Kidney (tissue), 22 donors: ENCODE measurements around the gene SLC22A6. TPM values are rescaled to one million over a fixed set of nuclear protein-coding genes. Genes with fewer than 3 reads are reported as not detected.

Experiments used
- DNase-seq, 5 donors: peaks; one replicate each; pipeline ENCODE4 v3.0.0-alpha.2; 2013 to 2020
- FAIRE-seq: peaks from 2 replicates; lab custom pipeline; 2012; peaks lifted over from hg19 to GRCh38; lab: Jason Lieb, UNC
- H3K27ac ChIP-seq, 2 donors: one replicate each; pipeline ENCODE4 v1.7.0; 2013; ENCODE audit warnings: low read depth in 2 of 2, low read length in 2 of 2, inconsistent platforms in 1 of 2
- H3K27me3 ChIP-seq: one replicate; pipeline ENCODE4 v1.7.1; 2013; ENCODE audit warnings: low read length, inconsistent platforms; ENCODE audit not compliant: control insufficient read depth, insufficient read depth
- H3K36me3 ChIP-seq, 3 donors: one replicate each; pipeline versions ENCODE4 v1.7.0 to v1.7.1; 2013; ENCODE audit warnings: low read length in 3 of 3, control low read depth in 1 of 3, inconsistent platforms in 1 of 3; ENCODE audit not compliant: insufficient read depth in 3 of 3, control insufficient read depth in 2 of 3
- H3K4me1 ChIP-seq, 3 donors: one replicate each; pipeline versions ENCODE4 v1.7.0 to v1.7.1; 2013; ENCODE audit warnings: low read length in 3 of 3, inconsistent platforms in 1 of 3, low read depth in 1 of 3; ENCODE audit not compliant: control insufficient read depth in 2 of 3, insufficient read depth in 2 of 3
- H3K4me3 ChIP-seq, 3 donors: one replicate each; pipeline versions ENCODE4 v1.7.0 to v1.8.1; 2013; ENCODE audit warnings: low read length in 3 of 3, control low read depth in 1 of 3, inconsistent platforms in 1 of 3
- H3K9ac ChIP-seq, 3 donors: one replicate each; pipeline versions ENCODE4 v1.7.0 to v1.7.1; 2013; ENCODE audit warnings: low read length in 3 of 3, control low read depth in 1 of 3, inconsistent platforms in 1 of 3
- H3K9me3 ChIP-seq, 3 donors: one replicate each; pipeline versions ENCODE4 v1.7.0 to v1.7.1; 2013; ENCODE audit warnings: low read length in 3 of 3, control low read depth in 1 of 3, inconsistent platforms in 1 of 3; ENCODE audit not compliant: control insufficient read depth in 2 of 3, insufficient read depth in 1 of 3
- CTCF ChIP-seq: IDR thresholded peaks from 3 replicates; pipeline ENCODE4 v1.5.1; 2012; ENCODE audit warnings: mild to moderate bottlenecking, moderate library complexity, borderline replicate concordance; ENCODE audit not compliant: insufficient read depth; ENCODE audit errors: extremely low read depth
- intact Hi-C: fragments of 100-400 bp; cut with DNase I; formaldehyde crosslinking; loops from one replicate; pipeline ENCODE4 v1.11.1; 2022
- long read RNA-seq, 10 donors: library from polyadenylated mRNA in 1 of 10; unstranded in 1 of 10; transcript quantifications; one replicate each; pipeline ENCODE4 v2.0.0 and lab custom pipeline, GENCODE V29; 2021 to 2026
- polyA plus RNA-seq: library from polyadenylated mRNA; stranded (reverse); fragments of 350-450 nt; fragmentation: Illumina TruSeq; extraction: RNeasy Lipid Tissue Mini Kit (QIAGEN cat#74804); gene quantifications from one replicate; pipeline ENCODE4 v1.2.3, GENCODE V29; 2014; ENCODE audit warnings: low read depth, low replicate concordance; ENCODE audit not compliant: insufficient read depth
- total RNA-seq: library from RNA; stranded (reverse); fragmentation: NEBNext Ultra II Directional; extraction: Animal tissue kit (Norgen Biotek cat#: 25700); gene quantifications from one replicate; pipeline ENCODE4 v1.2.1, GENCODE V29; 2021
- donor health status: control.
- donor health status: control.
- donor health status: control.
- donor health status: control.
- donor health status: control.
- donor health status: DM: yes; HTN: yes; CAD: no.
- donor health status: Normal renal cell carcinoma (clear cell type).

Gene SLC22A6
- total RNA-seq (2.4 TPM), polyA plus RNA-seq (362 TPM)
- long read RNA-seq, donor 1, partial matches to known transcripts, result 0 of 3 reads
- long read RNA-seq, donor 1, other reads (novel, unspliced or antisense), result 0 of 3 reads
- long read RNA-seq, donor 2, transcript SLC22A6-201 (10 exons, 2,143 nt), result major isoform, 7 of 28 reads
- long read RNA-seq, donor 2, partial matches to known transcripts, result 21 of 28 reads
- long read RNA-seq, donor 2, other reads (novel, unspliced or antisense), result 0 of 28 reads
- long read RNA-seq, donor 3, partial matches to known transcripts, result 21 of 25 reads
- long read RNA-seq, donor 3, other reads (novel, unspliced or antisense), result 0 of 25 reads
- long read RNA-seq, donor 4, partial matches to known transcripts, result 16 of 19 reads
- long read RNA-seq, donor 4, other reads (novel, unspliced or antisense), result 0 of 19 reads
- long read RNA-seq, donor 5, result 0 reads
- long read RNA-seq, donor 6, transcript SLC22A6-201 (10 exons, 2,143 nt), result major isoform, 6 of 11 reads
- long read RNA-seq, donor 6, partial matches to known transcripts, result 5 of 11 reads
- long read RNA-seq, donor 6, other reads (novel, unspliced or antisense), result 0 of 11 reads
- long read RNA-seq, donor 7, transcript SLC22A6-201 (10 exons, 2,143 nt), result major isoform, 7 of 10 reads
- long read RNA-seq, donor 7, partial matches to known transcripts, result 3 of 10 reads
- long read RNA-seq, donor 7, other reads (novel, unspliced or antisense), result 0 of 10 reads
- long read RNA-seq, donor 8, result 0 reads
- long read RNA-seq, donor 9, partial matches to known transcripts, result 0 of 3 reads
- long read RNA-seq, donor 9, other reads (novel, unspliced or antisense), result 0 of 3 reads
- long read RNA-seq, donor 10, transcript SLC22A6-201 (10 exons, 2,143 nt), result major isoform, 7 of 13 reads
- long read RNA-seq, donor 10, partial matches to known transcripts, result 6 of 13 reads
- long read RNA-seq, donor 10, other reads (novel, unspliced or antisense), result 0 of 13 reads

GRCh38 chr11:62984451-62984991 is at the start of gene SLC22A6:
TSS of gene SLC22A6 (minus strand) at chr11:62984967. CDS start at chr11:62984690, 277 bp downstream.
- peak within 1 kb of the TSS; percentile 76 to 88 for H3K27ac ChIP-seq
- H3K4me1 ChIP-seq, result peaks cover 0 to 2% (median 0%) of the 10 kb centered on the region in 3 donors
- H3K9me3 ChIP-seq, result no peaks in the 10 kb centered on the region
- no peaks in the 10 kb centered on the region for H3K27me3 ChIP-seq
- TF ChIP-seq CTCF, result no peak
- no peak for DNase-seq
- peak within 1 kb of the TSS in 2 of 3 donors; percentile 68 for H3K4me3 ChIP-seq
- FAIRE-seq, result no peak
- peaks cover 0 to 21% (median 0%) of the 10 kb centered on the region in 3 donors for H3K36me3 ChIP-seq
- intact Hi-C loops, result no loop called here
- peak within 1 kb of the TSS in 1 of 3 donors; percentile 65 for H3K9ac ChIP-seq

- FAIRE-seq, result no peak
- intact Hi-C loops, result no loop called here
- TF ChIP-seq CTCF, result no peak
- DNase-seq, result no peak
- Histone ChIP-seq H3K36me3 (no peaks in the 10 kb centered on the region), H3K27ac (no peak overlapping the region), H3K9me3 (no peaks in the 10 kb centered on the region), H3K4me3 (no peak overlapping the region), H3K27me3 (no peaks in the 10 kb centered on the region), H3K9ac (no peak overlapping the region), H3K4me1 (no peaks in the 10 kb centered on the region)
These were observed 47.7 kb upstream of the SLC22A6 start for GRCh38 chr11:63032457-63032856.

- no peaks in the 10 kb centered on the region for H3K36me3 ChIP-seq
- peaks cover 0 to 6% (median 0%) of the 10 kb centered on the region in 3 donors for H3K4me1 ChIP-seq
- H3K4me3 ChIP-seq, result no peak overlapping the region
- DNase-seq (peak; percentile 90 to 92 (median 91)), FAIRE-seq (no peak)
- no peak overlapping the region for H3K9ac ChIP-seq
- peak overlapping the region; percentile 8 to 20 for H3K27ac ChIP-seq
- intact Hi-C loops, result loop anchor here (5.0 kb wide), 1 partner anchor 117 kb away; no protein-coding TSS in a partner anchor
- TF ChIP-seq CTCF, result peak; percentile 100
- H3K9me3 ChIP-seq, result no peaks in the 10 kb centered on the region
- H3K27me3 ChIP-seq, result no peaks in the 10 kb centered on the region
These were observed 39.3 kb upstream of the SLC22A6 start for GRCh38 chr11:63023841-63024648.
